Suprapubic skin (tissue), 3 donors: Measurements from ENCODE around the gene RNF7.

Experiments used
- CTCF ChIP-seq, 2 donors: fragments of 200-600 bp in 1 of 2; fragments of 450-650 bp in 1 of 2; sonication (generic) in 1 of 2; IDR thresholded peaks; one replicate each; pipeline ENCODE4 v1.5.1; 2016 to 2019; ENCODE audit warnings: antibody characterized with exemption in 2 of 2, mild to moderate bottlenecking in 1 of 2, moderate library complexity in 1 of 2
- POLR2A ChIP-seq, 2 donors: fragments of 450-650 bp; IDR thresholded peaks; one replicate each; pipeline ENCODE4 v1.6.1; 2017; ENCODE audit warnings: antibody characterized with exemption in 2 of 2, mild to moderate bottlenecking in 2 of 2, moderate library complexity in 2 of 2

GRCh38 chr3:141746962-141747361, 8.9 kb downstream of the RNF7 start:
- TF ChIP-seq CTCF (IDR thresholded peaks at IDR 0.05) = no peak
- TF ChIP-seq POLR2A (IDR thresholded peaks at IDR 0.05) = no peak
